Bronchial epithelial cell (primary cell): Measurements from ENCODE around the gene PRCD. TPM values are rescaled to one million over a fixed set of nuclear protein-coding genes. Genes with fewer than 3 reads are reported as not detected.
"Not testable (repeated sequence)": the region's sequence is repeated elsewhere in the genome, so short reads cannot be mapped to it uniquely, and the experiment has no call there.

ENCODE experiments used
- DNase-seq: peaks from one replicate; pipeline ENCODE4 v3.0.0-alpha.2; 2010; ENCODE audit warnings: low read depth
- FAIRE-seq: peaks from 2 replicates; lab custom pipeline; 2011; peaks lifted over from hg19 to GRCh38; lab: Jason Lieb, UNC
- H3K27me3 ChIP-seq: 2 replicates; pipeline ENCODE4 v1.5.1; 2011; ENCODE audit warnings: low read length; ENCODE audit not compliant: control insufficient read depth, insufficient read depth
- H3K36me3 ChIP-seq: 2 replicates; pipeline ENCODE4 v1.5.1; 2011; ENCODE audit warnings: low read length; ENCODE audit not compliant: control insufficient read depth, insufficient read depth
- H3K4me3 ChIP-seq: 2 replicates; pipeline ENCODE4 v1.5.1; 2011; ENCODE audit warnings: mild to moderate bottlenecking, low read depth, low read length, control low read depth
- CTCF ChIP-seq: IDR thresholded peaks from 2 replicates; pipeline ENCODE4 v1.5.1; 2011; ENCODE audit warnings: mild to moderate bottlenecking, moderate library complexity, low read length, control low read depth, inconsistent platforms; ENCODE audit not compliant: insufficient read depth, severe bottlenecking
- total RNA-seq: library from RNA; depleted of rRNA; stranded (reverse); fragments of >200 nt; gene quantifications from 2 replicates; pipeline ENCODE4 v1.2.1, GENCODE V29; 2014

The PRCD gene
- total RNA-seq, 1 donor from 2014 or later, result not detected

GRCh38 chr17:76560877-76561221, 21.0 kb downstream of the PRCD start:
- DNase-seq (no peak), FAIRE-seq (no peak)
- no peak for TF ChIP-seq CTCF
- Histone ChIP-seq H3K27me3 (no peaks in the 10 kb centered on the region), H3K36me3 (peaks cover 7% of the 10 kb centered on the region), H3K4me3 (no peak overlapping the region)

GRCh38 chr17:76561332-76561731, 21.5 kb downstream of the PRCD start:
- TF ChIP-seq CTCF, result no peak
- Histone ChIP-seq H3K36me3 (peaks cover 9% of the 10 kb centered on the region), H3K4me3 (no peak overlapping the region), H3K27me3 (no peaks in the 10 kb centered on the region)
- no peak for FAIRE-seq
- no peak for DNase-seq

- FAIRE-seq, result no peak
- no peak for DNase-seq
- Histone ChIP-seq H3K36me3 (peaks cover 10% of the 10 kb centered on the region), H3K27me3 (no peaks in the 10 kb centered on the region), H3K4me3 (no peak overlapping the region)
- no peak for TF ChIP-seq CTCF
These were observed 22.0 kb downstream of the PRCD start for GRCh38 chr17:76561799-76562268.

GRCh38 chr17:76562734-76563148, 22.9 kb downstream of the PRCD start:
- no peak for TF ChIP-seq CTCF
- peaks cover 11% of the 10 kb centered on the region for H3K36me3 ChIP-seq
- H3K4me3 ChIP-seq, result no peak overlapping the region
- no peaks in the 10 kb centered on the region for H3K27me3 ChIP-seq
- FAIRE-seq (no peak), DNase-seq (peak; percentile 57)

- not testable (repeated sequence) for DNase-seq, H3K4me3 ChIP-seq, FAIRE-seq, H3K27me3 ChIP-seq
- peaks cover 12% of the 10 kb centered on the region for H3K36me3 ChIP-seq
These were observed 23.5 kb downstream of the PRCD start for GRCh38 chr17:76563359-76563758.

- H3K27me3 ChIP-seq, FAIRE-seq, H3K4me3 ChIP-seq: not testable (repeated sequence)
- DNase-seq, result peak; percentile 75
- H3K36me3 ChIP-seq, result peaks cover 12% of the 10 kb centered on the region
These were observed 25.3 kb downstream of the PRCD start for GRCh38 chr17:76564991-76565727.
